Stimulated activated CD8-positive, alpha-beta memory T cell treated with anti-CD3 and anti-CD28 coated beads, Interleukin-4, amount 100 ng/mL, for 1 hour (primary cell): ENCODE results near the gene PDE6H.

Experiments used
- DNase-seq, 2 donors: peaks; one replicate each; pipeline ENCODE4 v3.0.0-alpha.2; 2020; ENCODE audit warnings: low read depth in 2 of 2, low spot score in 1 of 2

PDE6H gene

GRCh38 chr12:14999695-15000365, 27.0 kb downstream of the PDE6H start:
- no peak for DNase-seq

- no peak for DNase-seq
Measured at GRCh38 chr12:15000575-15000974, 27.7 kb downstream of the PDE6H start.

- no peak for DNase-seq
Measured at GRCh38 chr12:15001733-15002382, 29.0 kb downstream of the PDE6H start.

GRCh38 chr12:15004421-15004820, 31.6 kb downstream of the PDE6H start:
- no peak for DNase-seq

GRCh38 chr12:15005064-15005463, 32.2 kb downstream of the PDE6H start:
- DNase-seq = no peak

- no peak for DNase-seq
Measured at GRCh38 chr12:15007551-15007950, 34.7 kb downstream of the PDE6H start.

GRCh38 chr12:15011162-15011561, 38.3 kb downstream of the PDE6H start:
- no peak for DNase-seq

GRCh38 chr12:15013634-15014179, 40.9 kb downstream of the PDE6H start:
- DNase-seq = no peak

- no peak for DNase-seq
Measured at GRCh38 chr12:15014708-15015107, 41.9 kb downstream of the PDE6H start.

GRCh38 chr12:15015121-15015520, 42.3 kb downstream of the PDE6H start:
- DNase-seq = no peak

- no peak for DNase-seq
Measured at GRCh38 chr12:15020156-15020555, 47.3 kb downstream of the PDE6H start.
